Activated CD4-positive, alpha-beta memory T cell treated with anti-CD3 and anti-CD28 coated beads for 36 hours (primary cell): Measurements from ENCODE around the gene CACNB2. TPM values are rescaled to one million over a fixed set of nuclear protein-coding genes. Genes with fewer than 3 reads are reported as not detected.

Source experiments
- CTCF ChIA-PET: fragments of 350-600 bp; sonication (Branson Sonifier 250); formaldehyde crosslinking; loops from one replicate; lab custom pipeline; 2021; ENCODE audit warnings: antibody characterized with exemption, inconsistent platforms; lab: Charles Lee
- POLR2A ChIA-PET: fragments of 350-600 bp; sonication (Branson Sonifier 250); formaldehyde crosslinking; loops from one replicate; lab custom pipeline; 2021; ENCODE audit warnings: antibody characterized with exemption; lab: Charles Lee
- DNase-seq: peaks from one replicate; pipeline ENCODE4 v3.0.0-alpha.2; 2020
- H3K27ac Mint-ChIP-seq: one replicate; pipeline ENCODE4 v1.8.0; 2021; ENCODE audit warnings: mixed read lengths
- H3K27me3 Mint-ChIP-seq: one replicate; pipeline ENCODE4 v1.8.0; 2021; ENCODE audit warnings: mixed read lengths
- H3K36me3 Mint-ChIP-seq: one replicate; pipeline ENCODE4 v1.8.0; 2021; ENCODE audit warnings: mixed read lengths
- H3K4me1 Mint-ChIP-seq: one replicate; pipeline ENCODE4 v1.8.0; 2021; ENCODE audit warnings: low read depth, mixed read lengths
- H3K4me3 Mint-ChIP-seq: one replicate; pipeline ENCODE4 v1.8.0; 2021; ENCODE audit warnings: mild to moderate bottlenecking, mixed read lengths
- H3K9me3 Mint-ChIP-seq: one replicate; pipeline ENCODE4 v1.8.0; 2021; ENCODE audit warnings: mixed read lengths
- intact Hi-C: fragments of 100-400 bp; cut with micrococcal nuclease; formaldehyde crosslinking; loops from one replicate; pipeline ENCODE4 v1.15.1; 2023
- total RNA-seq, 2 experiments: library from RNA; stranded (reverse); gene quantifications; one replicate each; pipeline ENCODE4 v1.2.3, GENCODE V29; 2021

Gene CACNB2
- total RNA-seq = not detected

DNA sequence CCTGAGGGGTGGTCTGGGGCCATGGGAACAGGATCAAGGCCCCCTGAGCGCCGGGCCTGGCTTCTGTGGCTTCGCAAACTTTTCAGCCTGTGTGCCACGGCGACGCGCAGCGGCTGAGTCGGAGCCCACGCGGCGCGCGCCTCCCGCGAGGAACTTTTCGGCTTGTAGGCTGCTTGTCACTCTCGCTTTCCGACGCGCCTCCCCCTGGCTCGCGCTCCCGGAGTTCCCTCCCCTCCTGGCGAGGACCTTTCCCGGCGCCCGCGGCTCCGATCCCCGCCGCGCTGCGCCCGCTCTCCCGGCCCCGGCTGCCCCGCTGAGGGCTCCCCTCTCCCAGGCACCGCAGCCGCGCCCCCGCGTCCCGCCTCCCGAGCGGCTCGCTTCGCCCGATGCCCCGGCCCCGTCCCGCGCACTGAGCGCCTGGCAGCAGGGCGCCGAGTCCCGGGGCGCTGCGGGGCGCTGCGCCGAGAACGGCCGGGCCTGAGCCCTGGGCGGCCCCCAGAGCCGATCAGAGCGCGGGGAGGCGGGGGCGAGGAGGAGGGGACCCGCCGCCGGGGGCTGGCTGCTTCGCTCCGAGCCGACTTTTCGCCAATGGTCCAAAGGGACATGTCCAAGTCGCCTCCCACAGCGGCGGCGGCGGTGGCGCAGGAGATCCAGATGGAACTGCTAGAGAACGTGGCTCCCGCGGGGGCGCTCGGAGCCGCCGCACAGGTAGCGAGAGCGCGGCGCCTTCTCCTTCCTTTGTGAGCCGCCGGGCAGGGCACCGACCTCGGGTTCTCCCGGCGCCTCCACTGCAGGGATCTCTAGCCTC is at the start of gene CACNB2:
CACNB2 (plus strand) TSS at position 276 of the 808 bp plus-strand sequence.
- peak; percentile 9 for DNase-seq
- H3K27ac Mint-ChIP-seq = no peak within 1 kb of the TSS
- no peak within 1 kb of the TSS for H3K4me3 Mint-ChIP-seq
- intact Hi-C loops = no loop called here
- no peaks in the 10 kb centered on the region for H3K9me3 Mint-ChIP-seq
- ChIA-PET CTCF (no interaction called here), POLR2A (no interaction called here)
- H3K36me3 Mint-ChIP-seq = no peaks in the 10 kb centered on the region
- peaks cover 4% of the 10 kb centered on the region for H3K4me1 Mint-ChIP-seq
- peaks cover 31% of the 10 kb centered on the region for H3K27me3 Mint-ChIP-seq

DNA sequence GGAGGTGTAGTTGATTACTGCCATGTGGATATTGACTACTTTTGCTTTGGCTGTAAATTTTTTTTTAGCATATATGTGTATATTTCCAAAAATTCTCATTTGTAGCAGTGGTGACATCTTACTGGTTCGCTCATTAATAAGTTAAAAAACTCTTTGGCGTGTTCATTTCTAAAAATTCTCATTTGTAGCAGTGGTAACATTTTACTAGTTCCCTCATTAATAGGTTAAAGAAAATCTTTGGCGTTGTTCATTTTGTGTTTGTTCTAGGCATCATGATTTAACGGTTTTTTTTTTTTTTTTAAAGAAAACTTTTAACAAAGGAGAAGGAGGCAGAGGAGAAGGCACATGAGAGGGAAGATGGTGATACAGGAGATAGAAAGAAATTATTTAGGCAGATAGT is 45.9 kb upstream of the CACNB2 start:
- no peak overlapping the region for H3K4me3 Mint-ChIP-seq
- no peak for DNase-seq
- H3K36me3 Mint-ChIP-seq = no peaks in the 10 kb centered on the region
- no peaks in the 10 kb centered on the region for H3K4me1 Mint-ChIP-seq
- no peak overlapping the region for H3K27ac Mint-ChIP-seq
- no peaks in the 10 kb centered on the region for H3K9me3 Mint-ChIP-seq
- POLR2A ChIA-PET = no interaction called here
- intact Hi-C loops = no loop called here
- CTCF ChIA-PET = no interaction called here
- H3K27me3 Mint-ChIP-seq = no peaks in the 10 kb centered on the region

DNA sequence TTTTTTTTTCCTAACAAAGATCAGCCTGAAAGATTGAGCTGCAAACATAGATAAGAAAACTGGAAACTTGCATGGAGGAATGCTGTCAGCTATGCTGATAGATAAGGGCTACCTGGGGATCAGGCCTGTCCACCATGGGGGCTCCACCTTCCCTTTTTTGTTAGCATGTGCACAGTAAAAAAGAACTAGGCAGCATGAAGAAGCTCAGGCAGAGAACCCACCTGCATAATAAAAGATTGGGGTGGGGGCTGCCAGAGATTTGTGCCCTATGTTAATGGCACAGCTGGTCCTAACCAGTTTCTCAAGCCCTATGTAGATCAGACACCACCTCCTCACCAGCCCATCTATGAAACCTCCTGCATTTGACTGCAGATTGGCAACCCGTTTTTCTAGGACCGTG is 45.4 kb upstream of the CACNB2 start:
- Mint-ChIP-seq H3K27ac (no peak overlapping the region), H3K9me3 (no peaks in the 10 kb centered on the region), H3K4me1 (no peaks in the 10 kb centered on the region), H3K36me3 (no peaks in the 10 kb centered on the region), H3K27me3 (no peaks in the 10 kb centered on the region), H3K4me3 (no peak overlapping the region)
- CTCF ChIA-PET = no interaction called here
- POLR2A ChIA-PET = no interaction called here
- DNase-seq = no peak
- intact Hi-C loops = no loop called here

DNA sequence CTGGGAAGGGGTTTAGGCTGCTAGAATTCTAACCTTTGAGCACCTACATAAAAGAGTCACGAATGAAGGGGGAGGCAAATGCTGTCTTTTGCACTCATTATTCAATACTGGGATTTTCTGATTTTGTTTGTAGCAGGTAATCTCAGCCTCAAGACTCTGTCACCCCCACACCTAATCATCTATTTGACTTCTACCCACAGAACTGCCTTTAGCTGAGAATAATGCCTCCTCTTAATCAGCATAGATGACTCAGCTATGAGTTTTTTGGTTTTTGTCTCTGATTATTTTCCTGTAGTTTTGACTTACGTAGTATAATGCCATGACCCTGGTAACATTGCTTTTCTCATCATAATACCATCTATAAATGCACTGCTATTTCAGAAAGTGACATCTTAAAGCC is 42.7 kb upstream of the CACNB2 start:
- ChIA-PET POLR2A (no interaction called here), CTCF (no interaction called here)
- H3K27me3 Mint-ChIP-seq = no peaks in the 10 kb centered on the region
- no peaks in the 10 kb centered on the region for H3K4me1 Mint-ChIP-seq
- intact Hi-C loops = no loop called here
- no peak for DNase-seq
- no peak overlapping the region for H3K4me3 Mint-ChIP-seq
- H3K9me3 Mint-ChIP-seq = no peaks in the 10 kb centered on the region
- H3K27ac Mint-ChIP-seq = no peak overlapping the region
- H3K36me3 Mint-ChIP-seq = no peaks in the 10 kb centered on the region

DNA sequence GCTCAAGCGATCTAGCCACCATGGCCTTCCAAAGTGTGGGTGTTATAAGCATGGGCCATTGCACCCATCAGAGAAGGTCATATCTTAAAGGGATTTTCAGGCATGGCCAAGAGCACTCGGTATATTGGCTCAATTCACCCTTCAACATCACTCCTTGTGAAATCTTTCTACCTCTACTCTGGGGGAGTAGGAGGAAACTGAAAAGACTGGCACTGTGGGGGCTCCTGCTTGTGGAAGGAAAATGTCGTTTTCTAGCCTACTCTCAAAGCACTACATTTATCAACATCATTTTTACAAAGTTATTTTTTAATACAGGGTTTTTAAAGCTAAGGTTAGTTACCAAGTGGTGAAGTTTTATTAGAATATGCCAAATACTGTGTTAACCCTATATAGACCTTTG is 42.0 kb upstream of the CACNB2 start:
- H3K4me3 Mint-ChIP-seq = no peak overlapping the region
- no peaks in the 10 kb centered on the region for H3K9me3 Mint-ChIP-seq
- H3K4me1 Mint-ChIP-seq = no peaks in the 10 kb centered on the region
- no peaks in the 10 kb centered on the region for H3K27me3 Mint-ChIP-seq
- no peak overlapping the region for H3K27ac Mint-ChIP-seq
- CTCF ChIA-PET = no interaction called here
- DNase-seq = no peak
- POLR2A ChIA-PET = no interaction called here
- intact Hi-C loops = no loop called here
- no peaks in the 10 kb centered on the region for H3K36me3 Mint-ChIP-seq

DNA sequence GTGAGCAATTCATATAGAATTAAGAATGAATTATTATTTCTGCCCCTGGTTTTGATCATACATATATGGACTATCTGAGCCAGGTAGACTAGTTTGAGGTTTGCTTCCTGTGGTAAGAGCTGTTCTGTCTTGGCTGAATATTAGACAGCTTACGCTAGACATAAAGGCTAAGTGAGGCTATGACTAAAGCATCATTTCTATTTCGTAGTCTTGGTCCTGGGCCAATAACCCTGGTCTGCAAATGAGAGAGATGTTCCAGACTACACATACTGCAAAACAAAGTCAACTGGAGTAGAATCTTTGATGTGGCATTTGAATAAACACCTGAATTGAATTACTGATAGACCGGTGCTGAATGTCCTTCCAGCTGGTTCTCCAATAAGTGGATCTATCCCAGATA is 40.8 kb upstream of the CACNB2 start:
- Mint-ChIP-seq H3K4me3 (no peak overlapping the region), H3K4me1 (no peaks in the 10 kb centered on the region), H3K36me3 (no peaks in the 10 kb centered on the region), H3K27me3 (no peaks in the 10 kb centered on the region), H3K27ac (no peak overlapping the region), H3K9me3 (no peaks in the 10 kb centered on the region)
- intact Hi-C loops = no loop called here
- DNase-seq = no peak
- CTCF ChIA-PET = no interaction called here
- POLR2A ChIA-PET = no interaction called here

DNA sequence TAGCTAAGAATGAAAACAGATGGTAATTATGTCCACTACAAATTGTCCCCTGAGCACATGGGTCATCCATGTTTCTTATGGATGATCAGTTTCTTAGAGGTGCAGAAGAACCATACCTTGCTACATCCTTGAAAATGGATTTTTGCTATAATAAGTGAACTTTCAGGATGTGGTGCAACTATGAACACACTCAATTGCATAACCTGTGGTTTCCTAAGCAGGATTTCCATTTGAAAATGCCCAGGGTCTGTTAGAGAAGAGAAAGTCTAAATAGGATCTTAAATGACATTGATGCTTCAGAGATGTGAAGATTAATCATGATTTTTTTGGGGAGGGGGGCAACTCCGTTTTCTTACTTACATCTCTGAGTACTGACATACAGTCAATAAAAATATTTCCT is 39.6 kb upstream of the CACNB2 start:
- Mint-ChIP-seq H3K4me3 (no peak overlapping the region), H3K4me1 (no peaks in the 10 kb centered on the region), H3K9me3 (no peaks in the 10 kb centered on the region), H3K27me3 (no peaks in the 10 kb centered on the region), H3K36me3 (no peaks in the 10 kb centered on the region), H3K27ac (no peak overlapping the region)
- no peak for DNase-seq
- CTCF ChIA-PET = no interaction called here
- POLR2A ChIA-PET = no interaction called here
- intact Hi-C loops = no loop called here

DNA sequence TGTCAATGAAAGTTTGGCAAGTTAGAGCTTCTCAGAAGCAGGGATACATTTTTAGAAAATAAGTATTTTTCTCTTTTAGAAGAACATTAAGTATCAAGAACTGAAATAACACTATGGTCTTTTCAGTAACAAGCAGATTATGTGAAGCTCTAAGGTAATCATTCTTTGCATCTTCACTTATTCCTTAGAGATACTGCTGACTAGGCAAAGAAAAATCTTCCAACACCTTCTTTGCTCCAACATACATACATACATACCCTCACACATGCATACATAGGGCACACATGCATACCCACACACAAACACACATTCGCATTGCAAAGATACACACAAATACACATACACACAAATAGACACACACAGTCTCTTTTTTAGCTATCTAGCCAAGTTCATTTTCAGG is 37.8 kb upstream of the CACNB2 start:
- Mint-ChIP-seq H3K9me3 (no peaks in the 10 kb centered on the region), H3K36me3 (no peaks in the 10 kb centered on the region), H3K4me3 (no peak overlapping the region), H3K27ac (no peak overlapping the region), H3K4me1 (no peaks in the 10 kb centered on the region), H3K27me3 (no peaks in the 10 kb centered on the region)
- DNase-seq = no peak
- CTCF ChIA-PET = no interaction called here
- POLR2A ChIA-PET = no interaction called here
- intact Hi-C loops = no loop called here

DNA sequence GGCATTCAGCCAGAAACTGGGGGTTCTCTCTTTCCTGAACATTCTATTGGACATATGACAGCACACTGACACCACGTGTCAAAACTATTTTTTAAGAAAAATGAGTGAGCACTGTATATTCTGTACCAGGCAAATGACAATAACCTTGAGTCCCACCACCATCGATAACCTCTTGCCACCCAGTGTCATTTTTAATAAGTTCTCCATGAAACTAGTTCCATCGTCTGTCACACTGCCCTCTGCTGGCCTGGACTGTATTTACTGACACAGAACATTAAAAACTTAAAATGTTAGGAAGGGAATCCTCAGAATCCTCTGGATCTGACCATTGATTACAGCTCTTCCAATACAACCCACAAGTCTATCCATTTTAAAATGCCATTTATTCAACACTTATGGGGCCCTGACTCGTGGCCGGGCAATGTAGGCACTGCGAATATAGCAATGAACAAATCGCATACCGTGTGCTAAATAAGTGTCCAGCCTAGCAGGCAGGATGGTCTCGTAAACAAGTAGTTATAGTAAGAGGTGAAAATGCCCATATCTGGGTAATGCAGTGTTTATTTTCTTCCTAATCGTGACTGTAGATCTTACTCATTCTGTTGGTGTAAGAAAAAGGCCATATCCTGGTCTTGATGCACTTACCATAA is 35.9 kb upstream of the CACNB2 start:
- no peaks in the 10 kb centered on the region for H3K27me3 Mint-ChIP-seq
- H3K9me3 Mint-ChIP-seq = no peaks in the 10 kb centered on the region
- no peak overlapping the region for H3K27ac Mint-ChIP-seq
- ChIA-PET POLR2A (no interaction called here), CTCF (interaction anchor here (0.8 kb wide), 1 partner anchor 65 kb away, joined by 3 read pairs; no protein-coding TSS in a partner anchor)
- peak; percentile 42 for DNase-seq
- no peak overlapping the region for H3K4me3 Mint-ChIP-seq
- intact Hi-C loops = loop anchor here (1.0 kb wide), 1 partner anchor 497 kb away; no protein-coding TSS in a partner anchor
- no peaks in the 10 kb centered on the region for H3K36me3 Mint-ChIP-seq
- no peaks in the 10 kb centered on the region for H3K4me1 Mint-ChIP-seq

DNA sequence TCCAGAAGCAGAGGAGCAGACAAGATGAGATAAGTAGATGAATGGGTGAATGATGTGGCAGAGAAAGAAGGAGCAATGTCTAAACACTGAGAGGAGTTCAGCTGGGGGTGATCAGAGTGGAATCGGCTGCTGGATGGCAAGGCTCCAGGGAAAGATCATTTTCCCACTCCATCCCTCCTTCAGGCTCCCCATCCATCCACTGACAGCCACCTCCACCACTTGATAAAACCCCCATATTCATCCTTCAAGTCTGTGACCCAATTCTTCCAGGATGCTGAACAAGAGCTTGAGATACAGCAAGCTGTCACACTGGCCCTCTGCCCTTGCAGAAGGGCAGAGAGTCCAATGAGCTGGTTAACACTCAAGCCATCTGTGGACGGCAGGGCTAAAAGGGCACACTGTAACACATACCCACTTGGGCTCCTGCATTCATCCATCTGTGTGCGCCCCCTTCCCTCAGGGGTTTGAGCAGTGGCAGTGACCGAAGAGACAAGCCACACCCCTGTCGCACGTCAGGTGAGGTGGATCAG is 30.8 kb upstream of the CACNB2 start:
- POLR2A ChIA-PET = no interaction called here
- no peak for DNase-seq
- H3K36me3 Mint-ChIP-seq = no peaks in the 10 kb centered on the region
- intact Hi-C loops = no loop called here
- H3K9me3 Mint-ChIP-seq = no peaks in the 10 kb centered on the region
- no peaks in the 10 kb centered on the region for H3K4me1 Mint-ChIP-seq
- CTCF ChIA-PET = no interaction called here
- H3K27me3 Mint-ChIP-seq = no peaks in the 10 kb centered on the region
- H3K4me3 Mint-ChIP-seq = no peak overlapping the region
- no peak overlapping the region for H3K27ac Mint-ChIP-seq

DNA sequence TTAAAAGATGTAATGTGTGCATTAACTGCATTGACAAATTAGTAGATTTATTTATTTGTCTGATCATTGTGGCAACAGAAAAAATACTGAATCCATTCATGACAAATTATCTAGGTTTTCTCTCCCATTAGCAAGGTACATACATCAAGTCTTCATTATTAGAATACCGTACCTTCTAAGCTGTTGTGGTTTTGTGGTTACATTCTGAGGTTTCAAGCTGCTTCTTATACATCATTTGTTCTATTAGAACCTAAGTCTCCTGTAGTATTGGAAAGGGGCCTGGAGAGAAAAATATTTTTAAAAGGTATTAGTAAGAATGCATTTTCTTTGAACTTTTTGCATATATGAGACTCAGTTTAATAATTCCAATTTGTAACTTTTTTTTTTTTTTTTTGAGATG is 26.3 kb upstream of the CACNB2 start:
- H3K9me3 Mint-ChIP-seq = no peaks in the 10 kb centered on the region
- CTCF ChIA-PET = interaction anchor here (0.6 kb wide), 1 partner anchor 41 kb away, joined by 4 read pairs; no protein-coding TSS in a partner anchor
- no peak for DNase-seq

DNA sequence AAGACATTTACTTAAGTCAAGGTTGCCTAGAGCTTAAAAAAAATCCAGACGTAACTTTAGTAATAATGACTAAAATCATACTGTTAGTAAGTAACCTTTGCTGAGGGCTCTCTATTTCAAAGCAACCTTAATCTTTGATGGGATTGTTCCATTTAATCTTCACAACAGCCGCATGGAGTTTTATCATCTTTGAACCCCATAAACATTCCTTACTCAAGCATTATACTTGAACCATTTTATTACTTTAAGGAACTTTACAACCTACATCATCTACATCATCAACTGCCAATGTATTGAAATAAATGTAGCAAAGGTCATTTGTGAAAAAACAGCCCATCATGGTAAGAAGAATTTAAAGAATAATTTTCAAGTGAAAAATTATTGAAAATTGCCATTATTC is 22.9 kb upstream of the CACNB2 start:
- H3K4me1 Mint-ChIP-seq = no peaks in the 10 kb centered on the region
- no peak overlapping the region for H3K27ac Mint-ChIP-seq
- H3K27me3 Mint-ChIP-seq = no peaks in the 10 kb centered on the region
- H3K9me3 Mint-ChIP-seq = no peaks in the 10 kb centered on the region
- intact Hi-C loops = no loop called here
- H3K4me3 Mint-ChIP-seq = no peak overlapping the region
- ChIA-PET POLR2A (no interaction called here), CTCF (no interaction called here)
- no peaks in the 10 kb centered on the region for H3K36me3 Mint-ChIP-seq
- DNase-seq = no peak

More for the DNA sequence above, 26.3 kb upstream of the CACNB2 start:
- POLR2A ChIA-PET = no interaction called here
- H3K36me3 Mint-ChIP-seq = no peaks in the 10 kb centered on the region
- H3K27ac Mint-ChIP-seq = no peak overlapping the region
- intact Hi-C loops = no loop called here
- H3K27me3 Mint-ChIP-seq = no peaks in the 10 kb centered on the region
- no peak overlapping the region for H3K4me3 Mint-ChIP-seq
- no peaks in the 10 kb centered on the region for H3K4me1 Mint-ChIP-seq
